ENCODE data around the gene MAPK4.

The MAPK4 gene

GRCh38 chr18:50654658-50655550 is 95.0 kb downstream of the MAPK4 start:
- DNase-seq, result no peak

- DNase-seq, result no peak
Observed at GRCh38 chr18:50656396-50656795, 96.5 kb downstream of the MAPK4 start.

GRCh38 chr18:50656841-50657470 is 97.1 kb downstream of the MAPK4 start:
- no peak for DNase-seq

GRCh38 chr18:50658601-50659000 is 98.7 kb downstream of the MAPK4 start:
- no peak for DNase-seq

- no peak for DNase-seq
Observed at GRCh38 chr18:50659091-50660003, 99.5 kb downstream of the MAPK4 start.

GRCh38 chr18:50661013-50661412 is 101.1 kb downstream of the MAPK4 start:
- DNase-seq, result no peak

- no peak for DNase-seq
Observed at GRCh38 chr18:50662177-50662576, 102.3 kb downstream of the MAPK4 start.

GRCh38 chr18:50662775-50663383 is 103.0 kb downstream of the MAPK4 start:
- DNase-seq, result no peak

GRCh38 chr18:50663626-50664441 is 103.9 kb downstream of the MAPK4 start:
- no peak for DNase-seq

GRCh38 chr18:50665015-50665414 is 105.1 kb downstream of the MAPK4 start:
- DNase-seq, result no peak

GRCh38 chr18:50665519-50665918 is 105.6 kb downstream of the MAPK4 start:
- DNase-seq, result no peak

GRCh38 chr18:50666536-50666935 is 106.6 kb downstream of the MAPK4 start:
- no peak for DNase-seq

- no peak for DNase-seq
Observed at GRCh38 chr18:50671376-50671775, 111.5 kb downstream of the MAPK4 start.

GRCh38 chr18:50674307-50674980 is 114.6 kb downstream of the MAPK4 start:
- no peak for DNase-seq

- DNase-seq, result no peak
Observed at GRCh38 chr18:50675043-50675442, 115.2 kb downstream of the MAPK4 start.

GRCh38 chr18:50678651-50679050 is 118.8 kb downstream of the MAPK4 start:
- DNase-seq, result no peak

GRCh38 chr18:50679056-50679455 is 119.2 kb downstream of the MAPK4 start:
- no peak for DNase-seq

GRCh38 chr18:50679656-50680055 is 119.8 kb downstream of the MAPK4 start:
- no peak for DNase-seq

GRCh38 chr18:50680966-50681365 is 121.1 kb downstream of the MAPK4 start:
- DNase-seq, result no peak

GRCh38 chr18:50682852-50683251 is 123.0 kb downstream of the MAPK4 start:
- no peak for DNase-seq

GRCh38 chr18:50686409-50686808 is 126.5 kb downstream of the MAPK4 start:
- no peak for DNase-seq
